ENCODE data around the gene AKAP8L. TPM values are rescaled to one million over a fixed set of nuclear protein-coding genes. Genes with fewer than 3 reads are reported as not detected.

The AKAP8L gene
- total RNA-seq, 2 donors from 2014 or later, result 147 to 196 TPM

DNA sequence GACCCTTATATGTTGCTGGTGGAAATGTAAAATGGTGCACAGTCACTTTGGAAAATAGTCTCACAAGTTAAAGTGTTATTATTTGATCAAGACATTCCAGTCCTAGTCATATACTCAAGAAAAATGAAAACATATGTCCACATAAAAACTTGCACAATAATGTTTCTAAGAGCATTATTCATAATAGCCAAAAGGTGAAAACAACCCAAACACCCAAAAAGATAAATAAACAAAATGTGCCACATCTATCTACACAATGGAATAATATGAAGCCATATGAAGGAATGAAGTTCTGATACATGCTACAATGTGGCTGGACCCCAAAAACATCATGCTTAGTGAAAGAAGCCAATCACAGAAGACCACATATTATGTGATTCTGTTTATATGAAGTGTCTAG is 24.8 kb downstream of the AKAP8L start:
- ATAC-seq (no peak), DNase-seq (no peak)
- H3K27ac ChIP-seq, result no peak overlapping the region
- intact Hi-C loops (cut with DNase I), result no loop called here
- no peak overlapping the region for H3K4me3 ChIP-seq
- no peak for TF ChIP-seq POLR2A (IDR thresholded peaks at IDR 0.05)
- TF ChIP-seq, protein P1, sequence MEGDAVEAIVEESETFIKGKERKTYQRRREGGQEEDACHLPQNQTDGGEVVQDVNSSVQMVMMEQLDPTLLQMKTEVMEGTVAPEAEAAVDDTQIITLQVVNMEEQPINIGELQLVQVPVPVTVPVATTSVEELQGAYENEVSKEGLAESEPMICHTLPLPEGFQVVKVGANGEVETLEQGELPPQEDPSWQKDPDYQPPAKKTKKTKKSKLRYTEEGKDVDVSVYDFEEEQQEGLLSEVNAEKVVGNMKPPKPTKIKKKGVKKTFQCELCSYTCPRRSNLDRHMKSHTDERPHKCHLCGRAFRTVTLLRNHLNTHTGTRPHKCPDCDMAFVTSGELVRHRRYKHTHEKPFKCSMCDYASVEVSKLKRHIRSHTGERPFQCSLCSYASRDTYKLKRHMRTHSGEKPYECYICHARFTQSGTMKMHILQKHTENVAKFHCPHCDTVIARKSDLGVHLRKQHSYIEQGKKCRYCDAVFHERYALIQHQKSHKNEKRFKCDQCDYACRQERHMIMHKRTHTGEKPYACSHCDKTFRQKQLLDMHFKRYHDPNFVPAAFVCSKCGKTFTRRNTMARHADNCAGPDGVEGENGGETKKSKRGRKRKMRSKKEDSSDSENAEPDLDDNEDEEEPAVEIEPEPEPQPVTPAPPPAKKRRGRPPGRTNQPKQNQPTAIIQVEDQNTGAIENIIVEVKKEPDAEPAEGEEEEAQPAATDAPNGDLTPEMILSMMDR (IDR thresholded peaks at IDR 0.05), result no peak
- no peaks in the 10 kb centered on the region for H3K27me3 ChIP-seq
- H3K36me3 ChIP-seq (replicated peaks in 1 of 2; ENCODE audit: insufficient read depth in 1 of 2, low read depth in 2 of 2), result peaks cover 25 to 26% of the 10 kb centered on the region in 2 donors
- H3K9me3 ChIP-seq, result no peaks in the 10 kb centered on the region
- H3K4me1 ChIP-seq, result no peaks in the 10 kb centered on the region

GRCh38 chr19:15390814-15391213 is 28.0 kb downstream of the AKAP8L start:
- ATAC-seq, result no peak
- H3K4me3 ChIP-seq, result no peak overlapping the region
- H3K27me3 ChIP-seq, result no peaks in the 10 kb centered on the region
- WGBS, 2 donors, result 80 to 83% methylated on average over 2 of the region's 2 CpGs
- H3K27ac ChIP-seq, result no peak overlapping the region
- H3K4me1 ChIP-seq, result no peaks in the 10 kb centered on the region
- peaks cover 0 to 5% of the 10 kb centered on the region in 2 donors for H3K36me3 ChIP-seq (replicated peaks in 1 of 2; ENCODE audit: insufficient read depth in 1 of 2, low read depth in 2 of 2)
- no peaks in the 10 kb centered on the region for H3K9me3 ChIP-seq
- no peak for TF ChIP-seq POLR2A (IDR thresholded peaks at IDR 0.05)
- TF ChIP-seq, protein P1 (IDR thresholded peaks at IDR 0.05), result no peak
- intact Hi-C loops (cut with DNase I), result no loop called here
- DNase-seq, result no peak

DNA sequence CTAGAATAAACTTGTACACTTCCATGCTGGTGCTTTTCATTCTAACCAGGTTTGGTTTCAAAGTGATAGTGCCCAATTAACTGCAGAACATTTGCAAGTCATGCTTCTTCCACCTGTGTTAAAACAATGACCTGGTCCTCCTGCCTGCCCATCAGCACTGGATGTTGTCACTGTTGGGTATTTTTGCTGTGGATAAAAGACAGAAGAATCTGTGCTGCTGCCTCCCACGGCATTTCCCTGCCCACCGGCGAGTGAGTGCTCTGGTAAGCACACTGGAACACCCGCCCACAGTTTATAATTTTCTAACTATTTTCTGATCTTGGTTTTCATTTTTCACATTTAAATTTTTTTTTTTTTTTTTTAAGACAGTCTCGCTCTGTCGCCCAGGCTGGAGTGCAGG is 36.9 kb downstream of the AKAP8L start:
- Histone ChIP-seq H3K36me3 (replicated peaks in 1 of 2; ENCODE audit: insufficient read depth in 1 of 2, low read depth in 2 of 2) (no peaks in the 10 kb centered on the region), H3K27me3 (no peaks in the 10 kb centered on the region), H3K4me1 (peaks cover 25% of the 10 kb centered on the region), H3K4me3 (no peak overlapping the region), H3K9me3 (no peaks in the 10 kb centered on the region), H3K27ac (no peak overlapping the region)
- DNase-seq (no peak), ATAC-seq (no peak)
- TF ChIP-seq, protein P1 (IDR thresholded peaks at IDR 0.05), result no peak
- no peak for TF ChIP-seq POLR2A (IDR thresholded peaks at IDR 0.05)
- WGBS, 2 donors, result 91 to 93% methylated on average over 6 of the region's 6 CpGs
- intact Hi-C loops (cut with DNase I), result no loop called here

DNA sequence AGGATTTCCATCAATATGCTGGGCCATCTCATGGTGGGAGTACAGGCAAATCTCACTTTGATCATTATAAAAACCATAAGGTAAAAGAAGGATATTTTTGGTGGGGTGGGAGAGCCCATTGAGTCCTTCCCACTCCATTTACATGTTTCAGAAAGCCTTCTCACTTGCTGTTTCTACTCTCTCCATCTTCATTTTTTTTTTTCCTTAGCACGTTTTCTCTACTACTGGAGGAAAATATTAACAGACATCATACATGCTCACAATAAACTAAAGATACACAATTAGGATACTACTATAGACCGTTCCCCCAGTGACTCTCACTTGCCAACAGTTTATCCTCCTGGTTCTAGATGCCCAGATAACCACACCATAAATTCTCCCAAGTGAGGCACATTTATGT is 37.4 kb downstream of the AKAP8L start:
- Histone ChIP-seq H3K36me3 (replicated peaks in 1 of 2; ENCODE audit: insufficient read depth in 1 of 2, low read depth in 2 of 2) (no peaks in the 10 kb centered on the region), H3K4me3 (no peak overlapping the region), H3K27ac (no peak overlapping the region), H3K9me3 (no peaks in the 10 kb centered on the region), H3K27me3 (no peaks in the 10 kb centered on the region), H3K4me1 (peaks cover 28% of the 10 kb centered on the region)
- no peak for TF ChIP-seq POLR2A (IDR thresholded peaks at IDR 0.05)
- TF ChIP-seq, protein P1 (IDR thresholded peaks at IDR 0.05), result no peak
- DNase-seq, result no peak
- 76 to 85% methylated on average over 2 of the region's 2 CpGs for WGBS, 2 donors
- intact Hi-C loops (cut with DNase I), result no loop called here
- ATAC-seq, result no peak

GRCh38 chr19:15379999-15380647 is 38.7 kb downstream of the AKAP8L start:
- peaks cover 36% of the 10 kb centered on the region for H3K4me1 ChIP-seq
- no peaks in the 10 kb centered on the region for H3K36me3 ChIP-seq (replicated peaks in 1 of 2; ENCODE audit: insufficient read depth in 1 of 2, low read depth in 2 of 2)
- H3K4me3 ChIP-seq, result peak overlapping the region; percentile 64 to 98
- 2 to 9% methylated on average over 22 to 50 of the region's 56 CpGs for WGBS, 2 donors
- intact Hi-C loops (cut with DNase I), result loop anchor here (10.0 kb wide), 1 partner anchor 115 kb away; no protein-coding TSS in a partner anchor
- ATAC-seq (no peak), DNase-seq (peak in 3 of 4 donors; percentile 49 to 58 (median 50))
- H3K27ac ChIP-seq, result peak overlapping the region; percentile 88 to 98 (median 94)
- no peaks in the 10 kb centered on the region for H3K9me3 ChIP-seq
- no peaks in the 10 kb centered on the region for H3K27me3 ChIP-seq
- TF ChIP-seq, protein P1 (IDR thresholded peaks at IDR 0.05), result no peak
- no peak for TF ChIP-seq POLR2A (IDR thresholded peaks at IDR 0.05)
